ENCODE measurements around the gene TNF.
A peak's percentile ranks its signal among the peaks of the same experiment; 100 is the strongest.

Gene TNF

DNA sequence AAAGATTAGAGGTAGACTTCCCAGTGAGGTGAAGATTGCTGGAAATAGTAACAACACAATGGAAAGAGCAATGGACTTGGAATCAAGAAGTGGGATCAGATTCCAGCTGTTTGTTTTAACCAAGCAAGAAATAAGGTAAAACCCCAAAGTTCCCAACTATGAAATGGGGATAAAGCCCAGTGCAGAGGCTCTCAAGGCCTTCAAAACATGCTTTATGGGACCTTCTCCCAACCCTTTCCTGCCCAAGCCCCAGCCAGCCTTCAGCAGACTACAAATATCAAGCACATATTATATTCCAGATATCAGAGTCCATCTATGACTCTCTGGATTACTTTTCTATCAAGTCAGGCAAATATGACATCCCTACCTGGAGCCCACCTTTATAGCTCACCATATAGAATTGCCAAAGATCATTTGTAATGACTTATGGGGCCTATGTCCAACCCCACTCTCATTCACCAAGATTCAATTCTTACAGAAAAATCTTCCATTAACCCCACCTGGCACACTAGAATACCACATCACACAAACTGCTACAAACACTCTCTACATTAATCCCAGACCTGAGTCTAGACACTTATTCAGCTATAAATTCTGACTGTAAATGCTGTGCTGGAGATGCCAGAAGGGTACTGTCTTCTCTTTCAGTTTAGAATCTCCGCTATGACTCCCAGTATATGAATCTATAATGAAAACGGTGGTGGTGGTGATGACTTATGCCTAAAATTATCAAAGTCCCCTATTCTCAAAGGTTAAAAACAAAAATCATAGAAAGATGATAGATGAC is 39.6 kb upstream of the TNF start:
- H3K27ac Mint-ChIP-seq, result no peak overlapping the region

DNA sequence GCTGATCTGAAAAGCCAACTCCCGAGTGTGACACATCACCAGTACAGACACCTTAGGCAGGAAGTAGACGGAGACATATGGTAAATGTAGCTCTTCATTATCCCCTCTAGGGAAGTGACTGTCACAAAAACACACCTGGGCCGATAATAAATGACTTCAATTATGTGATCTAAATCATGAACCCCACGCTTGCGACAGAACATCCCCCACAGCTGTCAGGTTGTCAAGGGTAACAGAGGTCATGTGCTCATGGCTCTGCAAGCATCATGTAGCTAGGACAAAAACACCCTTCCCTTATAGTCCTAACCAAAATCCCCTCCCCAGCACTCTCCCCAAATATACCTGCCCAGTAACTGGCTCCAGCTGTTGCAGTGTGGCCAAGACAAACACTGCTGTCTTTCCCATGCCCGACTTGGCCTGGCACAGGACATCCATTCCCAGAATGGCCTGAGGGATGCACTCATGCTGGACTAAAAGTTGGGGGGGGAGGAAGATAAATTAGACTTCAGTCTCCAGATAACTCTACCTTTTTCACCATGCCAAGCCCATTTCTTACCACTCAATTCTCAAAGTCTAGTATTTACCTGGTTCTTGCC is 36.5 kb upstream of the TNF start:
- peak overlapping the region; percentile 93 for H3K4me3 Mint-ChIP-seq
- peak overlapping the region; percentile 13 for H3K27ac Mint-ChIP-seq
- no peaks in the 10 kb centered on the region for H3K27me3 Mint-ChIP-seq (ENCODE audit: low read depth)
- H3K4me1 Mint-ChIP-seq (ENCODE audit: low read depth), result peaks cover 44% of the 10 kb centered on the region
- H3K9me3 Mint-ChIP-seq, result no peaks in the 10 kb centered on the region
- peaks cover 58% of the 10 kb centered on the region for H3K36me3 Mint-ChIP-seq (ENCODE audit: low read depth)

More for the DNA sequence above, 39.6 kb upstream of the TNF start:
- Mint-ChIP-seq H3K4me1 (ENCODE audit: low read depth) (peaks cover 40% of the 10 kb centered on the region), H3K27me3 (ENCODE audit: low read depth) (no peaks in the 10 kb centered on the region), H3K36me3 (ENCODE audit: low read depth) (peaks cover 71% of the 10 kb centered on the region), H3K9me3 (no peaks in the 10 kb centered on the region), H3K4me3 (no peak overlapping the region)

DNA sequence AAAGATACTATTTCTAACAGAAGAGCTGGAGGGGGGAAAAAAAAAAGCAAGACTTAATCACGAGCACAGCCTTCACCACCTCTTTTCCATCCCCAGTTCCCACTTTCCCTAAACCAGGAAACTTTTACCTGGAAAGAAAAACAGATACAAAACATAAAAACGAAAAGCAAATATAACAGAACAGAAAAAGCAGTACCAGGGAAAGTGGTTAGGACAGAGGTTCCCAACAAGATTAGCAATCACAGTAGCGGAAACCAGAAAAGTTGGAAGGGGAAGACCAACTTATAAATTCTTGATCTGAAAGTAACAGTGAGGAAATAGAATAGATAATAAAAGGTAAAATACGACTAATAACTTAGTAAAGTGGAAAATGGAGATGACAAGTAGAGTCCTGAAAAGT is 34.7 kb upstream of the TNF start:
- Mint-ChIP-seq H3K27me3 (ENCODE audit: low read depth) (no peaks in the 10 kb centered on the region), H3K4me3 (peak overlapping the region; percentile 93), H3K36me3 (ENCODE audit: low read depth) (peaks cover 44% of the 10 kb centered on the region), H3K4me1 (ENCODE audit: low read depth) (peaks cover 42% of the 10 kb centered on the region), H3K9me3 (no peaks in the 10 kb centered on the region), H3K27ac (peak overlapping the region; percentile 86)

DNA sequence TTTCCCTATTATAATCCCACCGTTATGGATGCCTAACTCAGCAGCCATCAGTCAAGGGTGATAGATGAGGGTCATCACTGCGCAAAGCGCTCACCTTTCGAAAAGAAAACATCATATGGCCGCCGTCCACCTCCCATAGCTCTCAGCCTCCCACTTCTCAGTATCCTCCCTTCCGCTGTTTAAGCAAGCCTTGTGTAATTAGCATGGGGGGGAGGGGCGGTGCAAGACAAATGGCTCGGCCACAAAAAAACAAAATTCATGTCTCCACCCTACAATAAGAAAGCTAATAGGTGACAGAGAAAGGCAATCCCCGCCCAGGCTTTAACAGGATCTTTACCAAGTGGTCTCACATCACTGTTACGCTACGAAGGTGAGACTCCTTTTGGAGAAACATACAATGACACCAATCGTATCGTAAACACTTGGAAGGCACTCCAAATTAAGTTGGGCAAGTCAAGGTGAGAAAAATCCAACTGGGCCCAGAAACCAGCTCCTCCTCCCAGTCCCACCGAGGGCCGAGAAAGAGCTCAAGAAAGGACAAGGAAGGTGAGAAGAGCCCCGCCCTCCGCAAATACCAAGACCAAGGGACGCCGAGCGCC is 34.2 kb upstream of the TNF start:
- Mint-ChIP-seq H3K4me1 (ENCODE audit: low read depth) (peaks cover 41% of the 10 kb centered on the region), H3K9me3 (no peaks in the 10 kb centered on the region), H3K27ac (peak overlapping the region; percentile 87), H3K4me3 (peak overlapping the region; percentile 93), H3K36me3 (ENCODE audit: low read depth) (peaks cover 39% of the 10 kb centered on the region), H3K27me3 (ENCODE audit: low read depth) (no peaks in the 10 kb centered on the region)

DNA sequence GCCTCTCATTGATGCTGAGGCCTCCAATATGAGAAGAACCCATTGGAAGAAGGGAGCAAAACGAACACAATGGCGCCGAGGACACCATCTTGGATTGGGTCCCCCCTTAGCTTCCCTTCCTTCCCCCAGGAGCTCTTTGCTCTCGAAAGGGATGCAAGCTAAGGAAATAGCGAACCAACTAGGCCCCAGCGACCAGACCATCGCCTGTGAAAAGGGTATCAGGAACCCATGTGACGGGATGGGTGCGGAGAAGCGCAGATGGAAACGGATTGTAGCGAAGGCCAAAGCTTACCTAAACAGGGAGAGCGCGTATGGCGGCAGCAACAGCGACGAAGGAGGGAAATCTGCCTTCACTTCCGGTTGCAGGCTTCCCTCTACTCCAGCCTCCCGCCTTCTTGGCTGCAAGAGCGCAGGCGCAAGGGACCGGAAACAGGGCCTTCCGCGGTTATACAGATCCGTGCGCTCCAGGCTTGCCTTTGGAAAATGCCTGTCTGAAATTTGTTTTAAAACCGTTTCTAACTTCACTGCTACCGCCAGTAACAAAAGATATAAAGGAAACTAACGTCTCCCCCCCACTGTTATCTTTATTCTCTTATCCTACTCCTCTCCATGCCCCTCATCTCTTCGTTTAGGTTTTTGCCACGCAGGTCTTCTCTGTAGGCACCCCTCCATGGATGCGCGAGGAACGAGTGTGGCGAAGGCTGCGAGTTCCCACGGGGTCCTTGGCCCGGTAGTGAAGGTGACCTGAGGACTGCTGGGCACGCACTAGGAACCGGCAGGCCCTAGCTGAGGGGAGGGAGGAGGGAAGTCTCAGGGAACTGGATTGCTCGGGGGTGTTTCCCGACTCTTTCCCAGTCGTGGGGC is 33.5 kb upstream of the TNF start, which contains the start of gene DDX39B:
Gene DDX39B (minus strand): TSS at position 346 of the 864 bp plus-strand sequence. CDS start 1,471 bp downstream, outside the sequence.
- no peaks in the 10 kb centered on the region for H3K9me3 Mint-ChIP-seq

DNA sequence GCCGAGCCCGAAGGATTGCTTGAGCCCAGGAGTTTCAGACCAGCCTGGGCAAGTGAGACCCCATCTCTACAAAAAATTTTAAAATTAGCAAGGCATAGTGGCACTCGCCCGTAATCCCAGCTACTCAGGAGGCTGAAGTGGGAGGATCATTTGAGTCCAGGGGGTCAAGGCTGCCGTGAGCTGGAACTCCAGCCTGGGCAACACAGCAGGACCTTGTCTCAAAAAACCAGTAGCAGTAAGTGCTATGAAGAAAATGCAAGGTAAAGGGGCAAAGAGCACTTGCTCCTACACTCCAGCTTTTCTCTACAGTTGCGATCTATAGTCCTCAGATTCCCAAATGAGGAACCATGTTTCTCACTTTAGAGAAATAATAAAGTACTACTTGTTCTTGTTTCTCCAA is 31.7 kb upstream of the TNF start:
- H3K27me3 Mint-ChIP-seq (ENCODE audit: low read depth), result no peaks in the 10 kb centered on the region
- no peak overlapping the region for H3K4me3 Mint-ChIP-seq
- peaks cover 26% of the 10 kb centered on the region for H3K36me3 Mint-ChIP-seq (ENCODE audit: low read depth)
- no peak overlapping the region for H3K27ac Mint-ChIP-seq
- H3K4me1 Mint-ChIP-seq (ENCODE audit: low read depth), result peaks cover 47% of the 10 kb centered on the region
- no peaks in the 10 kb centered on the region for H3K9me3 Mint-ChIP-seq

More for the DNA sequence above, 33.5 kb upstream of the TNF start, which contains the start of gene DDX39B:
- Mint-ChIP-seq H3K4me1 (ENCODE audit: low read depth) (peaks cover 43% of the 10 kb centered on the region), H3K27ac (peak within 1 kb of the TSS; percentile 87), H3K27me3 (ENCODE audit: low read depth) (no peaks in the 10 kb centered on the region), H3K4me3 (peak within 1 kb of the TSS; percentile 93), H3K36me3 (ENCODE audit: low read depth) (peaks cover 33% of the 10 kb centered on the region)

DNA sequence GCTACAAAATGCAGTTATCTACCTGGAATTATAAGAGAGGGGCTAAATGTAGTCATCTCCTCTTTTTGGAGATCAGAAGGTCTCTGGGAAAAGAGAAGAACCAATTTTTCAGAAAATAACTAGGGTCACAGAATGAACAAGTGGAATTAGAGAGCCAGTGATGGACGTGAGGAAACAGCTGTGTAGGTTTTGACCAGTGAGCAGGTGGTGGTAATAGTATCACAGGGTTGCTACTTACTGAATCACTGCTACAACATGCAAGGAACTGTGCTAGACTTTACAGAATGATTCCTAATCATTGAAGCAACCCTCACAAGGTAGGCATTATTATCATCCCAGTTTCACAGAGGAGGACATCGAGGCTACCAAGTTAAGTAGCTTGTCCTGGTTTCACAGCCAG is 30.7 kb upstream of the TNF start:
- peaks cover 42% of the 10 kb centered on the region for H3K4me1 Mint-ChIP-seq (ENCODE audit: low read depth)
- H3K4me3 Mint-ChIP-seq, result no peak overlapping the region
- H3K27ac Mint-ChIP-seq, result no peak overlapping the region
- H3K9me3 Mint-ChIP-seq, result no peaks in the 10 kb centered on the region
- no peaks in the 10 kb centered on the region for H3K27me3 Mint-ChIP-seq (ENCODE audit: low read depth)
- peaks cover 18% of the 10 kb centered on the region for H3K36me3 Mint-ChIP-seq (ENCODE audit: low read depth)

DNA sequence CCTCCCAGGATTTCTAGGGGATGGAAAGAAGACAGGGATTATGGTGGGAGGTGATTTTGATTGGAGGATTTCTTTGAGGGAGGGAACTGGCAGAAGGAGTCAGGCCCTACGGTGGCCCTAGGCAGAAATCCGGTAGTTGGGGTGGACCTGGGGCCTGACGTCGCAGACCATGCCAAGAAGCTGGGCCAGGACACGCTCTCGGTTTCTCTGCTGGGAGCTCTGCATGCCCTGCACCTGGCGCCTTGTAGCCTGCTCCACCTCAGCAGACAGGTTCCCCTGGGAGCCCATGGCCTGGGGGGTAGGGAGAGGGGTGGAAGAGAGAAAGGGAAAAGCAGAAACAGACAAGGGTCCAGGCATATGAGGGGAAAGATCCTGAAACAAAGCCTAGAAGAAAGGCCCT is 30.1 kb upstream of the TNF start:
- Mint-ChIP-seq H3K36me3 (ENCODE audit: low read depth) (peaks cover 15% of the 10 kb centered on the region), H3K4me3 (no peak overlapping the region), H3K4me1 (ENCODE audit: low read depth) (peaks cover 37% of the 10 kb centered on the region), H3K27ac (no peak overlapping the region), H3K27me3 (ENCODE audit: low read depth) (no peaks in the 10 kb centered on the region), H3K9me3 (no peaks in the 10 kb centered on the region)

DNA sequence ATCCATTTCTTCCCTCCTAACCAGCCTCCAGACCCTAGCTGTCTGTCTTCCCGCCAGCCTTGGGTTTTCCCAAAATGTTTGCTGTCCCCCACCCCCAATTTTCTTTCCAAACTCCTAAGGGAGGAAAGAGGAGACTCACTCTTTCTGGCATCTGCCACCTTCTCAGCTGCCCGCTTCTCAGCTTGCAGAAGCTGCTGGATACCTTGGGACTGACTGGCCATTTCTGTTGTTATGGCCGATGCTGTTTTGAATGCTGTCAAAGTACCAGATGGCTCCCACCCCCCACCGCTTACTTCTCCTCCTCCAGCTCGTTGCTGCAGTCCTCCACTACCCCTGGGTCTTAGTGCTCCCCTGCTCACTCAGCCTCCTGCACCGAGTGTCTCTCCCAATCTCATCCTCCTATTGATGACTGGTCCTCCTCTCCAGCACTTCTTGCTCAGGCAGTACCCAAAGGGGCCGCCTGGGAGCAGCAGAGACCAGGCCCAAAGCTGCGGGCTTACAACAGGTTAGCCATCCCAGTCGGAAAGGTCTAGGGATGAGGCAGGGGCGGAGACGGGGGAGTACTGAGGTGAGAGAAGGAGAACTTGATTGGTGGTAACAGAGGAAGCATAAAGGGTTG is 28.9 kb upstream of the TNF start, which contains the start of gene ATP6V1G2:
Gene ATP6V1G2 (minus strand): TSS at position 270 of the 619 bp plus-strand sequence. CDS start 49 bp downstream, at position 221.
- Mint-ChIP-seq H3K36me3 (ENCODE audit: low read depth) (peaks cover 12% of the 10 kb centered on the region), H3K27me3 (ENCODE audit: low read depth) (no peaks in the 10 kb centered on the region), H3K27ac (peak within 1 kb of the TSS; percentile 90), H3K9me3 (no peaks in the 10 kb centered on the region), H3K4me1 (ENCODE audit: low read depth) (peaks cover 38% of the 10 kb centered on the region), H3K4me3 (peak within 1 kb of the TSS; percentile 92)

DNA sequence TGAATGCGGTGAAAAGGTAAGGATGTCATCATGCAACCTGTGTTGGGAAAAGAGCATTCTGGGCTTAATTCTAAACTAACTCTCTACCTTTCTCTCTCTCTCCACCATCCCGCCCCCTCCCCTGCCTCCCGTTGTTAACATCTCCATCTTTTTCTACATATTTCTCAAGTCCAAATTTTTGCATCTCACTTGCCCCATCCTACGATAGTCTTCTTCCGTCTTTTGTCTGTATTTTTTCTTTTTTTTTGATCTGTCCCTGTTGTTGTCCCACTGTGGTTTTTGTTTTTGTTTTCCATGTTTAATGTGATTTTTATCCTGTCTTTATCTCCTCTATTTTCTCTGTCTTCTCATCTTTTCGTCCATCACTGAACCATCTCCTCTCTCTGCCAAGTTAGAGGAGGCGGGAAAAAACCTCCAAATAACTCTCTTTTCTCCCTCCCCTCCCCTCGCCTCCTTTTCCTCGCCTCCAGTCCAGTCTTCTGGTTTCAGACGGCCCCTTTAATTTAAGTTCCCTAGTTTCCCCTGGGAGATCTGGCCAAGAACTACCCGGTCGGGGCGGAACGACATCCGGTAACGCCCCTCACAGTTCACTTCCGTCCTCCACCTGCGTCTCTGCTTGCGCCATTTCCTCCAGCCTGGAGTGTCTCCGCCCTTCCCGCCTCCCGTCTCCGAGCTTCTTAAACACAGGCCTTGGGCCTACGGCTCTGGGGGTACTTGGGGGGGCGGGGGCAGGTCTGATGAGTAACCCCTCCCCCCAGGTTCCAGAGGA is 28.2 kb upstream of the TNF start, which contains the start of gene NFKBIL1:
Gene NFKBIL1 (plus strand): TSS at position 651 of the 769 bp plus-strand sequence. CDS start 87 bp downstream, at position 738.
- H3K9me3 Mint-ChIP-seq, result no peaks in the 10 kb centered on the region
- H3K36me3 Mint-ChIP-seq (ENCODE audit: low read depth), result peaks cover 13% of the 10 kb centered on the region

DNA sequence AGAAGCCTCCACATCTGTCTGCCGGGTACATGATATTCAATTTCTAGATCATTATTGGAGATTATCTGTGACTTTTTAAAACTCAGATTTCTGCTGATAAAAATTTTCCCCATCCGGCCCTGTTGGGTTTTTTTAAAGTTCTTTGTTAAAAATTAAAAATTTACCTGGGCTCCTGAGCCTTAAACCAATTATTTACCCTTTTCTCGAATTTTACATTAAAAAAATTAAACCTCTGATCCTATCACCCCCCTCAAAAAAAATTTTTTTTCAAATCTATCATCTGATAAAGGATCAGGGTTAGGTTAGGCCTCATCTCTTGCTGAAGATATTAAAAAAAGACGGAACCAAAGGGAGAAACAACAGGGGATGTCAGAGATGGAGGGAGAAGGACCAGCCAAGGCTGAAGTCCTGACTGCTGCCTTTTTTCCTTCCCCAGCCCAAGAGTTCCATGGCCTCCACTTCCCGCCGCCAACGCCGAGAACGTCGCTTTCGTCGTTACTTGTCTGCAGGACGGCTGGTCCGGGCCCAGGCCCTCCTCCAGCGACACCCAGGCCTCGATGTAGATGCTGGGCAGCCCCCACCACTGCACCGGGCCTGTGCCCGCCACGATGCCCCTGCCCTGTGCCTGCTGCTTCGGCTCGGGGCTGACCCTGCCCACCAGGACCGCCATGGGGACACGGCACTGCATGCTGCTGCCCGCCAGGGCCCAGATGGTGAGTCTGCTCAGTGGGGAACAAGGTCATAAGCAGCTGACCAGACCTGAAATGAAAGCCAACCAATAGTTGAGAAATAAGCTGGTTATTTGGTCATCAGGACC is 27.4 kb upstream of the TNF start:
- peak overlapping the region; percentile 92 for H3K4me3 Mint-ChIP-seq
- H3K27ac Mint-ChIP-seq, result peak overlapping the region; percentile 90
- peaks cover 15% of the 10 kb centered on the region for H3K36me3 Mint-ChIP-seq (ENCODE audit: low read depth)
- no peaks in the 10 kb centered on the region for H3K9me3 Mint-ChIP-seq
- H3K4me1 Mint-ChIP-seq (ENCODE audit: low read depth), result peaks cover 35% of the 10 kb centered on the region
- no peaks in the 10 kb centered on the region for H3K27me3 Mint-ChIP-seq (ENCODE audit: low read depth)

More for the DNA sequence above, 28.2 kb upstream of the TNF start, which contains the start of gene NFKBIL1:
- Mint-ChIP-seq H3K4me1 (ENCODE audit: low read depth) (peaks cover 37% of the 10 kb centered on the region), H3K4me3 (peak within 1 kb of the TSS; percentile 92), H3K27me3 (ENCODE audit: low read depth) (no peaks in the 10 kb centered on the region), H3K27ac (peak within 1 kb of the TSS; percentile 90)

DNA sequence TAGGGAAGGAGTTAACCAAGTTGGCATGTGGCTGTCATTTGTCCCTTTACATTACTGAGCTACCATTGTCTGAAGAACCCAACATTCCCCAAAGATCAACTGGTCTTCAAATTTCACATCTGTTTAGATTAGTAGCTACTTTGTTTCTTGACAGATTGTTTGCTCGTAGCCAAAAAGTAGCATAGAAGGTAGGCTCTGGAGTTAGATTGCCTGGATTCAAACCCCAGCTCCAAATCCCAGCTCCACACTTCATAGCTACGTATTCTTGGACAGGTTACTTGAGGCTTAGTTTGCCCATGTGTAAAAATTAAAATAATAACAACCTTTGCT is 26.9 kb upstream of the TNF start:
- no peak overlapping the region for H3K27ac Mint-ChIP-seq
- H3K4me3 Mint-ChIP-seq, result no peak overlapping the region
- H3K27me3 Mint-ChIP-seq (ENCODE audit: low read depth), result no peaks in the 10 kb centered on the region
- H3K36me3 Mint-ChIP-seq (ENCODE audit: low read depth), result peaks cover 17% of the 10 kb centered on the region
- H3K4me1 Mint-ChIP-seq (ENCODE audit: low read depth), result peaks cover 30% of the 10 kb centered on the region
- H3K9me3 Mint-ChIP-seq, result no peaks in the 10 kb centered on the region

All from T-helper 1 cell treated with Interleukin-12 subunit alpha and Interleukin-12 subunit beta and Interleukin-4 antibody, amounts not matched to agents 30 μg/mL and 1 μg/mL, for 36 hours (primary cell).